PC-3 (cell line): ENCODE results near the gene KCNQ2. TPM values are rescaled to one million over a fixed set of nuclear protein-coding genes. Genes with fewer than 3 reads are reported as not detected.

ENCODE experiments used
- ATAC-seq: fragments of 200-7000 bp; cut with Tn5 transposase; 2 replicates; pipeline ENCODE4 v1.9.1; 2020; ENCODE audit warnings: mild to moderate bottlenecking, moderate library complexity
- BruUV-seq: library from RNA; stranded (reverse); fragments of 400-500 nt; replicated peaks from 2 replicates; lab custom pipeline; 2021; lab: Mats Ljungman, UMichigan
- CTCF ChIA-PET: fragments of 300-600 bp; sonication (Branson Sonifier 250); formaldehyde crosslinking; loops from one replicate; lab custom pipeline; 2022; ENCODE audit warnings: antibody characterized with exemption; lab: Charles Lee
- POLR2A ChIA-PET: fragments of 300-600 bp; sonication (Branson Sonifier 250); formaldehyde crosslinking; loops from one replicate; lab custom pipeline; 2022; ENCODE audit warnings: antibody characterized with exemption; ENCODE audit not compliant: unreplicated experiment; lab: Charles Lee
- DNase-seq: peaks from one replicate; pipeline ENCODE4 v3.0.0-alpha.2; 2015
- H2AFZ ChIP-seq: fragments of 300-600 bp; sonication (generic); 2 replicates; pipeline ENCODE4 v1.6.0; 2016; ENCODE audit warnings: antibody characterized with exemption, low read length
- H3F3A ChIP-seq: fragments of 300-600 bp; sonication (generic); one replicate; pipeline ENCODE4 v1.6.0; 2017; ENCODE audit warnings: antibody characterized with exemption, low read length, control low read depth, mild to moderate bottlenecking; ENCODE audit not compliant: unreplicated experiment
- H3K27ac ChIP-seq: fragments of 300-600 bp; sonication (generic); 2 replicates; pipeline ENCODE4 v1.5.1; 2016; ENCODE audit warnings: mild to moderate bottlenecking, low read length
- H3K27me3 ChIP-seq: fragments of 300-600 bp; sonication (generic); 2 replicates; pipeline ENCODE4 v1.6.1; 2016; ENCODE audit warnings: low read length, mixed read lengths
- H3K36me3 ChIP-seq: fragments of 300-600 bp; sonication (generic); 2 replicates; pipeline ENCODE4 v1.6.1; 2016; ENCODE audit warnings: low read depth, mixed run types, low read length, mixed read lengths
- H3K4me1 ChIP-seq: fragments of 300-600 bp; sonication (generic); 2 replicates; pipeline ENCODE4 v1.5.1; 2016; ENCODE audit warnings: low read length; ENCODE audit not compliant: insufficient read depth
- H3K4me2 ChIP-seq: fragments of 300-600 bp; sonication (generic); 2 replicates; pipeline ENCODE4 v1.6.0; 2016; ENCODE audit warnings: low read length
- H3K4me3 ChIP-seq: fragments of 300-600 bp; sonication (generic); 2 replicates; pipeline ENCODE4 v1.5.1; 2016; ENCODE audit warnings: mild to moderate bottlenecking, low read length, mixed read lengths
- H3K79me2 ChIP-seq: fragments of 300-600 bp; sonication (generic); 2 replicates; pipeline ENCODE4 v1.6.1; 2017; ENCODE audit warnings: low read length, mixed read lengths
- H3K9ac ChIP-seq: fragments of 300-600 bp; sonication (generic); 2 replicates; pipeline ENCODE4 v1.6.0; 2016; ENCODE audit warnings: mild to moderate bottlenecking, low read length
- H3K9me2 ChIP-seq: fragments of 300-600 bp; sonication (generic); replicated peaks from 2 replicates; pipeline ENCODE4 v1.6.1; 2016; ENCODE audit warnings: mixed run types, low read length, mixed read lengths
- H3K9me3 ChIP-seq: fragments of 300-600 bp; sonication (generic); 2 replicates; pipeline ENCODE4 v1.6.1; 2016; ENCODE audit warnings: low read length, mixed read lengths
- H4K20me1 ChIP-seq: fragments of 300-600 bp; sonication (generic); 2 replicates; pipeline ENCODE4 v1.6.1; 2016; ENCODE audit warnings: low read length, mixed read lengths
- CTCF ChIP-seq: fragments of 300-600 bp; sonication (generic); conservative IDR thresholded peaks from 2 replicates; pipeline ENCODE4 v1.5.1; 2017; ENCODE audit warnings: antibody characterized with exemption, low read depth, mild to moderate bottlenecking, low read length
- EZH2 ChIP-seq: fragments of 300-600 bp; sonication (generic); IDR thresholded peaks from one replicate; pipeline ENCODE4 v1.6.1; 2017; ENCODE audit warnings: antibody characterized with exemption, mild to moderate bottlenecking, low read length; ENCODE audit not compliant: unreplicated experiment
- EZH2phosphoT487 ChIP-seq: fragments of 300-600 bp; sonication (generic); IDR thresholded peaks from 2 replicates; pipeline ENCODE4 v1.6.1; 2018; ENCODE audit warnings: mild to moderate bottlenecking, antibody characterized with exemption, low read length, borderline replicate concordance
- intact Hi-C: fragments of 100-400 bp; cut with micrococcal nuclease; formaldehyde crosslinking; loops from 2 replicates; pipeline ENCODE4 v1.9.0; 2023
- total RNA-seq: library from RNA; depleted of rRNA; stranded (reverse); fragments of >200 nt; gene quantifications from 2 replicates; pipeline ENCODE4 v1.2.3, GENCODE V29; 2014

KCNQ2 gene
- total RNA-seq, 1 experiment from 2014 or later: not detected

- no peaks in the 10 kb centered on the region for H3K79me2 ChIP-seq
- H3K9ac ChIP-seq: no peak overlapping the region
- TF ChIP-seq EZH2phosphoT487: no peak
- no peak for TF ChIP-seq CTCF
- TF ChIP-seq EZH2: no peak
- no peak overlapping the region for H3K4me2 ChIP-seq
- CTCF ChIA-PET: no interaction called here
- H2AFZ ChIP-seq: no peak overlapping the region
- no peaks in the 10 kb centered on the region for H3K9me3 ChIP-seq
- H3K27me3 ChIP-seq: peaks cover 29% of the 10 kb centered on the region
- ATAC-seq (no peak), DNase-seq (no peak)
- no peaks in the 10 kb centered on the region for H3F3A ChIP-seq
- H3K4me1 ChIP-seq: 0 out of 2 replicates have a peak, but pooled peaks cover 5% of the 10 kb centered on the region
- H4K20me1 ChIP-seq: no peaks in the 10 kb centered on the region
- H3K9me2 ChIP-seq: no peaks in the 10 kb centered on the region
- intact Hi-C loops: no loop called here
- H3K36me3 ChIP-seq: no peaks in the 10 kb centered on the region
- H3K27ac ChIP-seq: no peak overlapping the region
- POLR2A ChIA-PET: interaction anchor here (0.7 kb wide), 1 partner anchor 9 kb away, joined by 5 read pairs; no protein-coding TSS in a partner anchor
- BruUV-seq: no TSS peak
- no peak overlapping the region for H3K4me3 ChIP-seq
Measured at GRCh38 chr20:63477061-63477616, 4.7 kb upstream of the KCNQ2 start.

GRCh38 chr20:63475209-63475608 is 2.8 kb upstream of the KCNQ2 start:
- H3K4me3 ChIP-seq: no peak overlapping the region
- no peak overlapping the region for H3K27ac ChIP-seq
- no peaks in the 10 kb centered on the region for H3K79me2 ChIP-seq
- H3K4me1 ChIP-seq: 0 out of 2 replicates have a peak, but pooled peaks cover 5% of the 10 kb centered on the region
- H3K9me3 ChIP-seq: no peaks in the 10 kb centered on the region
- H2AFZ ChIP-seq: no peak overlapping the region
- no peak overlapping the region for H3K4me2 ChIP-seq
- BruUV-seq: no TSS peak
- H3K9ac ChIP-seq: no peak overlapping the region
- ChIA-PET CTCF (interaction anchor here (0.7 kb wide), 1 partner anchor 15 kb away, joined by 3 read pairs; no protein-coding TSS in a partner anchor), POLR2A (no interaction called here)
- H3K27me3 ChIP-seq: peaks cover 46% of the 10 kb centered on the region
- no peak for DNase-seq
- no peak for ATAC-seq
- H3K9me2 ChIP-seq: no peaks in the 10 kb centered on the region
- H3F3A ChIP-seq: no peaks in the 10 kb centered on the region
- intact Hi-C loops: no loop called here
- TF ChIP-seq CTCF (no peak), EZH2 (no peak), EZH2phosphoT487 (no peak)
- no peaks in the 10 kb centered on the region for H4K20me1 ChIP-seq
- no peaks in the 10 kb centered on the region for H3K36me3 ChIP-seq
